NCI-H2107 (cell line): ENCODE measurements around the gene PRDM13.
"Not testable (repeated sequence)": the region's sequence is repeated elsewhere in the genome, so short reads cannot be mapped to it uniquely, and the experiment has no call there.

Source experiments
- DNase-seq: peaks from one replicate; lab custom pipeline; 2025; lab: John Stamatoyannopoulos, UW

PRDM13 gene

DNA sequence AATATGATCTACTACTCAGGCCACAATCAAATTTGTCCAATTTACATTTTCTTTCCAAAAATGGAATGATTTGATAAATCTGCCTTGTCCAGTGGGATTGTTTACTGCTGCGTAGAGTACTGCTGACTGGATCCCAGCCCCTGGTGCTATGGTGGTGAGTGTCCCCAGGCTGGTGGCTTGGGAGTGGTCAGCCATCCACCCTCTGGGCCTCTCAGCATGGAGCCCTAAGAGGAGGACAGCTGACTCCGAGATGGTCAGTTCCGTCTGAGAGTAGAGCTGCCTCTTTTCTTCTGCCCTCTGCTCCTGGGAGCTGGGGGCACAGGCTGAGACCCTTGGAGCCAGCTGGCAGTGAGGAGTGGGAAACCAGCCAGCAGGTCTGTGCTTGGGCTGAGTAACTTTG lies 22.7 kb downstream of the PRDM13 start:
- no peak for DNase-seq

DNA sequence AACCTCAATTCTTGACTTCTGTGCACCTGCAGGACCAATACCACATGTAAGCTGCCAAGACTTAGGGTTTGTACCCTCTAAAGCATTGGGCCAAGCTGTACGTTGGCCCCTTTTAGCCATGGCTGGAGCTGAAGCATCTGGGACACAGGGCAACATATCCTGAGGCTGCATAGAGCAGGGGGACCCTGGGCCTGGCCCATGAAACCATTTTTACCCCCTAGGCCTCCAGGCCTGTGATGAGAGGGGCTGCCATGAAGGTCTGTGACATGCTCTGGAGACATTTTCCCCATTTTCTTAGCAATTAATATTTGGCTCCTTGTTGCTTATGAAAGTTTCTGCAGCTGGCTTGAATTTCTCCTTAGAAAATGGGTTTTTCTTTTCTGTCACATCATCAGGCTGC lies 31.0 kb downstream of the PRDM13 start:
- no peak for DNase-seq

DNA sequence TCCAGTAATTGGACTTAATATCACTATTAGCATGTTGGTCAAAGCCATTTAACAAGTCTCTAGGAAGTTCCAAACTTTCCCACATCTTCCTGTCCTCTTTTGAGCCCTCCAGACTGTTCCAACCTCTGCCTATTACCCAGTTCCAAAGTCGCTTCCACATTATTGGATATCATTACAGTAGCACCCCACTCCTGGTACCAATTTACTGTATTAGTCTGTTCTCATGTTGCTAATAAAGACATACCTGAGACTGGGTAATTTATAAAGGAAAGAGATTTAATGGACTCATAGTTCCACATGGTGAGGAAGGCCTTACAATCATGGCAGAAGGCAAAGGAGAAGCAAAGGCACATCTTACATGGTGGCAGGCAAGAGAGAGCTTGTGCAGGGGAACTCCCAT lies 31.7 kb downstream of the PRDM13 start:
- DNase-seq: not testable (repeated sequence)

DNA sequence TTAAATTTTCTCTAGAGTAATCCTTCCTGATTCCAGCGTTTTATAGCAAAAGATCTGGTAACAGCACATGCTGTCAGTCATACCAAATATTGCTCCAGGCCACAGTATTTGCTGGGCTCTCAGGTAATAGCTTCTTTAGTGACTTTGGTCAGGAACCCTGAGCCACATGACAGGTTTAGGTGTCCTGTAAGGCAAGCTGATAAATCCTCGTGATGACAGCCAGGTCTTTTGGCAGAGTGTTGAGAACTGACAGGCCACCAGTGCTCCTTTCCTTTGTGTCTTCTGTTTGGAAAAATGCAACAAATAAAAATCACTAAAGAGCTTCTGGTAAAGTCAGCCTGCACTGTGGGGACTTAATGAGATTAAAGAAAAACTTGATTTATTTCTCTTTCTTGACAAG lies 34.6 kb downstream of the PRDM13 start:
- DNase-seq: no peak

DNA sequence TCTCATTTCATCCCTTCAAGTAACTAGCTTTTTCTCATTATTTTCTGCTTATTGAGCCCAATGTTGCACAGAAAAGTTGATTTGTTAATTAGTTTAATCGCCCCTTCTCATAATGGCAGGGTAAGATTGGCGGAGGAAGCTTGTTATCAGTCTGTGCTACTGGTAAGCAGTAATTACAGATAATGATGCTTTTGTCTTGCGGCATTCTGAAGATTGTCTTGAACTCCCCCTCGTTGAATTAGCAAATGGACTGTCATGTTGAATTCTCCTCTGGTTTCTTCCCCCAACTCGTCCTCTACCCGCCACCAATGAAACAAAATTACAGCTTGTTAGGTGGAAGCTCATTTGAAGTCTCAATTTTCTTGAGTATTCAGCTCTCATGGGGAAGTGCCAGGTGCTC lies 39.4 kb downstream of the PRDM13 start:
- DNase-seq: no peak

DNA sequence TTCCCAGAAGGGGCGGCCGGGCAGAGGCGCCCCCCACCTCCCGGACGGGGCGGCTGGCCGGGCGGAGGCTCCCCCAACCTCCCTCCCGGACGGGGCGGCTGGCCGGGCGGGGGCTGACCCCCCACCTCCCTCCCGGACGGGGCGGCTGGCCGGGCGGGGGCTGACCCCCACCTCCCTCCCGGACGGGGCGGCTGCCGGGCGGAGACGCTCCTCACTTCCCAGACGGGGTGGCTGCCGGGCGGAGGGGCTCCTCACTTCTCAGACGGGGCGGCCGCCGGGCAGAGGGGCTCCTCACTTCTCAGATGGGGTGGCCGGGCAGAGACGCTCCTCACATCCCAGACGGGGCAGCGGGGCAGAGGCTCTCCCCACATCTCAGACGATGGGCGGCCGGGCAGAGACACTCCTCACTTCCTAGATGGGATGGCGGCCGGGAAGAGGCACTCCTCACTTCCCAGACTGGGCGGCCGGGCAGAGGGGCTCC lies 43.5 kb downstream of the PRDM13 start:
- not testable (repeated sequence) for DNase-seq

DNA sequence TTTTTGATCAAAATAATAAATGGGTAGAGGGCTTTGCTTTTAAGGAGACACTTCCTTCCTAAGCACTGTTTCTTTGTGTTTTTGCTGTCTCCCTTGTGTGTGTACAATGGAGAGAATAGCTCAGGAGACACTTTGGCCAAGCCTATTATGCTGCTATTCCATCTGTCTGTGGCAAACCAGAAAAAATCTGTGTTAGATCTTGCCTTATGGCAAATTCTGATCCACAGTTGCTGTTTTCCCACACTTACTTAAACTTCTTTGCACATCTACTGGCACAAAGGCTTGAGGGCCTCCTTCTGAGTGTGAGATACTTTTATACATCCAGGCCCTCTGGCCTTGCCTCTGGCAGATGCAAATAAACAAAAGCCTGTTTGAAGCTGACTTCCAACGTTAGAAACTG lies 53.6 kb downstream of the PRDM13 start:
- no peak for DNase-seq

DNA sequence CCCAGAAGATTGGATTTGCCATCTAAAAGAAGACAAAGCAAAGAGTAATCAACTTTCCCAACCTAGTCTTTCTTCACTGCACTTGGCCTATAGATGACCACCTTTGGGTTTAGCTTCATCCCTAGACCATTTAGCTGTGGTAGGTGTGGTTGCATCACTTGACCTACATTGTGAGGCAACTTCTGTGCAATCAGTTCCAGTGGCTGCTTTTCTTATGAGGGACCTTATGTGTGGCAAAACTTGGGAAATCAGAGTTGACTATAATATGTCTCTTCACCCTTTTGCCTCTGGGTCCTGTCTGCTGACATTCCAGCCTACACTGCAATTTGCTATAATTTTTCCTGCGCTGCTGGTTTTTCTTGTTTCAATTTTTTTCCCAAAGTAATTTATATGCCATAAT lies 55.2 kb downstream of the PRDM13 start:
- DNase-seq: no peak

DNA sequence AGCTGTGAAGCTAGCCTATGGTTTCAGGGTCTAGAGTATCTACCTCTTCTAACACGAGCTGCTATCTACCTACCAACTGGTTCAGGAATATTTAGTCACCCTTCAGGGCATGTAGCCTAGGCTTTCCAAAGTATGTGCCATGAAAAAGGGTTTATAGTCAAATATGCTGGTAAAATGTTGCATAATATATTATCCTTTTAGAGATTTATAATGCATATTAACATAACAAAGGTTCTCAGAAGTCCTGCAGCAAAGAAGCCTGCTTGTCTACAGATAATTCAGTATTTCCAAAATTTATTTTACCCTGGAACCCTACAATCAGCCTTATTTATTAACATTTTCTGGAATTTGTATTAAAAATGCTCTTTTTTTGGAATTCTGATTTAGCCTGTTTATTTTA lies 56.0 kb downstream of the PRDM13 start:
- DNase-seq: no peak
